Peyer's patch (tissue), 4 donors: Measurements from ENCODE around the gene GPC6. TPM values are rescaled to one million over a fixed set of nuclear protein-coding genes. Genes with fewer than 3 reads are reported as not detected.

ENCODE experiments used
- DNase-seq, 3 donors: peaks; one replicate each; pipeline ENCODE4 v3.0.0-alpha.2; 2017 to 2019
- H3K27ac ChIP-seq, 4 donors: fragments of 200-600 bp; sonication (generic); one replicate each; pipeline ENCODE4 v1.5.1; 2016 to 2019
- H3K27me3 ChIP-seq, 2 donors: fragments of 200-600 bp; sonication (generic); one replicate each; pipeline ENCODE4 v1.5.1; 2019
- H3K36me3 ChIP-seq, 3 donors: fragments of 200-600 bp; sonication (generic); one replicate each; pipeline ENCODE4 v1.5.1; 2016 to 2019
- H3K4me1 ChIP-seq, 4 donors: fragments of 200-600 bp; sonication (generic); one replicate each; pipeline ENCODE4 v1.5.1; 2016 to 2019
- H3K4me3 ChIP-seq, 4 donors: fragments of 200-600 bp; sonication (generic); 1 replicate in 3 of 4; 2 replicates in 1 of 4; pipeline ENCODE4 v1.5.1; 2016 to 2019; ENCODE audit warnings: mild to moderate bottlenecking in 1 of 4
- H3K9me3 ChIP-seq, 4 donors: fragments of 200-600 bp; sonication (generic); one replicate each; pipeline ENCODE4 v1.5.1; 2016 to 2019; ENCODE audit warnings: mild to moderate bottlenecking in 1 of 4
- POLR2A ChIP-seq, 2 donors: fragments of 450-650 bp; IDR thresholded peaks; one replicate each; pipeline ENCODE4 v1.5.1; 2017; ENCODE audit warnings: antibody characterized with exemption in 2 of 2, mild to moderate bottlenecking in 2 of 2, moderate library complexity in 2 of 2
- total RNA-seq, 4 donors: library from RNA; depleted of rRNA; stranded (reverse); fragments of >200 nt; gene quantifications; one replicate each; pipeline ENCODE4 v1.1.0, GENCODE V29; 2016
- TF ChIP-seq, protein P1 (sequence below), 6 experiments: fragments of 450-650 bp in 4 of 6; fragments of 200-600 bp in 2 of 6; sonication (generic) in 1 of 6; IDR thresholded peaks; one replicate each; pipeline ENCODE4 v1.5.1; 2017 to 2019; ENCODE audit warnings: antibody characterized with exemption in 6 of 6, mild to moderate bottlenecking in 3 of 6, moderate library complexity in 1 of 6

Gene GPC6
- total RNA-seq, 4 donors from 2014 or later: 1.6 to 13.2 (median 2.6) TPM

- H3K4me1 ChIP-seq: no peaks in the 10 kb centered on the region
- DNase-seq: no peak
- no peak overlapping the region for H3K27ac ChIP-seq
- H3K9me3 ChIP-seq: no peaks in the 10 kb centered on the region
- H3K4me3 ChIP-seq: no peak overlapping the region
- TF ChIP-seq POLR2A (IDR thresholded peaks at IDR 0.05): no peak
- TF ChIP-seq, protein P1, sequence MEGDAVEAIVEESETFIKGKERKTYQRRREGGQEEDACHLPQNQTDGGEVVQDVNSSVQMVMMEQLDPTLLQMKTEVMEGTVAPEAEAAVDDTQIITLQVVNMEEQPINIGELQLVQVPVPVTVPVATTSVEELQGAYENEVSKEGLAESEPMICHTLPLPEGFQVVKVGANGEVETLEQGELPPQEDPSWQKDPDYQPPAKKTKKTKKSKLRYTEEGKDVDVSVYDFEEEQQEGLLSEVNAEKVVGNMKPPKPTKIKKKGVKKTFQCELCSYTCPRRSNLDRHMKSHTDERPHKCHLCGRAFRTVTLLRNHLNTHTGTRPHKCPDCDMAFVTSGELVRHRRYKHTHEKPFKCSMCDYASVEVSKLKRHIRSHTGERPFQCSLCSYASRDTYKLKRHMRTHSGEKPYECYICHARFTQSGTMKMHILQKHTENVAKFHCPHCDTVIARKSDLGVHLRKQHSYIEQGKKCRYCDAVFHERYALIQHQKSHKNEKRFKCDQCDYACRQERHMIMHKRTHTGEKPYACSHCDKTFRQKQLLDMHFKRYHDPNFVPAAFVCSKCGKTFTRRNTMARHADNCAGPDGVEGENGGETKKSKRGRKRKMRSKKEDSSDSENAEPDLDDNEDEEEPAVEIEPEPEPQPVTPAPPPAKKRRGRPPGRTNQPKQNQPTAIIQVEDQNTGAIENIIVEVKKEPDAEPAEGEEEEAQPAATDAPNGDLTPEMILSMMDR (IDR thresholded peaks at IDR 0.05): no peak
- H3K36me3 ChIP-seq: no peaks in the 10 kb centered on the region
- no peaks in the 10 kb centered on the region for H3K27me3 ChIP-seq
Measured at GRCh38 chr13:93472296-93472695, 245.7 kb downstream of the GPC6 start.

DNA sequence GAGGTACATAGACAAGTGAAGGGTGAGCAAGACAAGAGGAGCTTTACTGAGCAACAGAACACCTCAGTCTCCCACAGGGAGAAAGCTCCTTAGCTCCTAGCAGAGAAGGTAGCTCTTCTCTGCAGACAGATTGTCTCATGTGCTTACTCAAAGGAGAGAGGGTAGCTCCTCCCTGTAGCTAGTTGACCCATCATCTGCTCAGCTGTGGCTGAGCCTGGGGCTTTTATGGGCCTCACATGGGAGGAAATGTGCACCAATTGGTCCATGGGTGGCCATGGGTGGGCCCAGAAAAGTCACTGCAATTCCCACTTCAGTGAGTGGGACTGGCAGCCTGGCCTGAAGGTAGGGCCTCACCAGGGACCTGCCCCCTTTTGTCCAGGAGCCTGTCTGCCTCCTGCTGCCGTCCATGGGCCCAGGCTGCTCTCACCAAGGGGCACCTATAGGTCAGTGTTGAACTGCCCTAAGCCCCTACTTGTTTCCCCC lies 246.2 kb downstream of the GPC6 start:
- no peaks in the 10 kb centered on the region for H3K27me3 ChIP-seq
- H3K4me3 ChIP-seq: no peak overlapping the region
- H3K4me1 ChIP-seq: no peaks in the 10 kb centered on the region
- no peak for DNase-seq
- TF ChIP-seq POLR2A (IDR thresholded peaks at IDR 0.05): no peak
- TF ChIP-seq, protein P1 (IDR thresholded peaks at IDR 0.05): no peak
- no peaks in the 10 kb centered on the region for H3K36me3 ChIP-seq
- no peak overlapping the region for H3K27ac ChIP-seq
- no peaks in the 10 kb centered on the region for H3K9me3 ChIP-seq

GRCh38 chr13:93473441-93474270 lies 247.0 kb downstream of the GPC6 start:
- no peaks in the 10 kb centered on the region for H3K36me3 ChIP-seq
- no peak for DNase-seq
- no peaks in the 10 kb centered on the region for H3K9me3 ChIP-seq
- H3K4me1 ChIP-seq: no peaks in the 10 kb centered on the region
- no peaks in the 10 kb centered on the region for H3K27me3 ChIP-seq
- H3K27ac ChIP-seq: no peak overlapping the region
- TF ChIP-seq, protein P1 (IDR thresholded peaks at IDR 0.05): no peak
- H3K4me3 ChIP-seq: no peak overlapping the region

GRCh38 chr13:93476175-93476574 lies 249.6 kb downstream of the GPC6 start:
- H3K4me3 ChIP-seq: no peak overlapping the region
- no peaks in the 10 kb centered on the region for H3K27me3 ChIP-seq
- TF ChIP-seq, protein P1 (IDR thresholded peaks at IDR 0.05): no peak
- no peak for TF ChIP-seq POLR2A (IDR thresholded peaks at IDR 0.05)
- no peaks in the 10 kb centered on the region for H3K9me3 ChIP-seq
- no peak for DNase-seq
- no peaks in the 10 kb centered on the region for H3K36me3 ChIP-seq
- no peak overlapping the region for H3K27ac ChIP-seq
- no peaks in the 10 kb centered on the region for H3K4me1 ChIP-seq

DNA sequence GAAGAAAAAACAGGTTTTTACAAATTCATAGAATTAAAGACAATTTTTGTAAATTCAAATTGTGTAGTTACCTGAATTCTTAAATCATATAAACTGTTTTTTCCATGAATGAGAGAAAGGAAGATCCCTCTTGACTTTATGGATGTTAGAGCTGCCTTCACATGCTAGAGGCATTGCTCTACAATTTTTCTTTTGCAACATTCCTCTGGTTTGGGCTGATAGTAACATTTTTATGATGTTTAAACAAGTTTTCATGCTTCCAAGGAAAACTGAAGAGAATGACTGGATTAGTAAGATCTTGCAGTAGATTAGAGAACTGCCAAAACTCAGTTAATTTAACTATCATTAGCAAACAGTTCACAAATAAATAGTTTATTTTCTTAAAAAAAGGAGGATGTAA lies 250.6 kb downstream of the GPC6 start:
- H3K27me3 ChIP-seq: no peaks in the 10 kb centered on the region
- no peaks in the 10 kb centered on the region for H3K4me1 ChIP-seq
- no peak overlapping the region for H3K4me3 ChIP-seq
- TF ChIP-seq, protein P1 (IDR thresholded peaks at IDR 0.05): no peak
- no peak for TF ChIP-seq POLR2A (IDR thresholded peaks at IDR 0.05)
- H3K36me3 ChIP-seq: no peaks in the 10 kb centered on the region
- H3K9me3 ChIP-seq: no peaks in the 10 kb centered on the region
- no peak overlapping the region for H3K27ac ChIP-seq
- no peak for DNase-seq
